Heart left ventricle (tissue), 13 donors: ENCODE data around the gene FOXK2.

Experiments
- CTCF ChIP-seq, 12 donors: fragments of 200-600 bp; sonication (generic) in 4 of 12; IDR thresholded peaks; one replicate each; pipeline versions ENCODE4 v1.5.0 to v1.8.0; 2018 to 2022; ENCODE audit warnings: antibody characterized with exemption in 12 of 12, mild to moderate bottlenecking in 5 of 12
- POLR2A ChIP-seq, 2 donors: fragments of 450-650 bp; IDR thresholded peaks; one replicate each; pipeline ENCODE4 v1.6.1; 2017; ENCODE audit warnings: antibody characterized with exemption in 2 of 2, mild to moderate bottlenecking in 2 of 2, moderate library complexity in 2 of 2
- donor health status: ischemic (EF 13 %, LVEDD 7.1; RV severe dilation, severe dysfunction).
- donor health status: DM: no; HTN: yes; CAD: no.
- donor health status: DM: no; HTN: no; CAD: no.
- donor health status: ischemic (EF 25% LVEDD 6.9; RV normal size, moderate dysfunction).
- donor health status: ischemic (EF 25% LVEDD 5.7; RV mildly dilated, moderate dysfunction).
- donor health status: ischemic (EF 35%, LVEDD 5.7; RV mildly dilated, moderate dysfunction).
- donor health status: nonischemic (EF 11% LVEDD 7.7; RV severe dilation, severe dysfunction).
- donor health status: DM: yes; HTN: yes; CAD: no.
- donor health status: PGD.
- donor health status: ischemic (EF 29% LVEDD 5.4; RV normal size, mild dysfunction).
- donor health status: nonischemic (EF 23%, LVEDD 6.1; RV moderate dilation, normal function).

- TF ChIP-seq POLR2A (IDR thresholded peaks at IDR 0.05) (no peak), CTCF (IDR thresholded peaks at IDR 0.05) (no peak)
These were observed 30.4 kb upstream of the FOXK2 start for GRCh38 chr17:82489117-82489516.
